Esophagus squamous epithelium (tissue), 4 donors: ENCODE data around the gene RNF208.

Experiments used
- POLR2A ChIP-seq, 4 donors: fragments of 450-650 bp; IDR thresholded peaks; one replicate each; pipeline ENCODE4 v1.6.1; 2017; ENCODE audit warnings: antibody characterized with exemption in 4 of 4, mild to moderate bottlenecking in 4 of 4, moderate library complexity in 3 of 4
- TF ChIP-seq, protein P1 (sequence below), 6 experiments: fragments of 450-650 bp in 4 of 6; fragments of 200-600 bp in 2 of 6; sonication (generic) in 2 of 6; IDR thresholded peaks; one replicate each; pipeline ENCODE4 v1.5.1; 2016 to 2019; ENCODE audit warnings: antibody characterized with exemption in 6 of 6, mild to moderate bottlenecking in 4 of 6, moderate library complexity in 4 of 6

DNA sequence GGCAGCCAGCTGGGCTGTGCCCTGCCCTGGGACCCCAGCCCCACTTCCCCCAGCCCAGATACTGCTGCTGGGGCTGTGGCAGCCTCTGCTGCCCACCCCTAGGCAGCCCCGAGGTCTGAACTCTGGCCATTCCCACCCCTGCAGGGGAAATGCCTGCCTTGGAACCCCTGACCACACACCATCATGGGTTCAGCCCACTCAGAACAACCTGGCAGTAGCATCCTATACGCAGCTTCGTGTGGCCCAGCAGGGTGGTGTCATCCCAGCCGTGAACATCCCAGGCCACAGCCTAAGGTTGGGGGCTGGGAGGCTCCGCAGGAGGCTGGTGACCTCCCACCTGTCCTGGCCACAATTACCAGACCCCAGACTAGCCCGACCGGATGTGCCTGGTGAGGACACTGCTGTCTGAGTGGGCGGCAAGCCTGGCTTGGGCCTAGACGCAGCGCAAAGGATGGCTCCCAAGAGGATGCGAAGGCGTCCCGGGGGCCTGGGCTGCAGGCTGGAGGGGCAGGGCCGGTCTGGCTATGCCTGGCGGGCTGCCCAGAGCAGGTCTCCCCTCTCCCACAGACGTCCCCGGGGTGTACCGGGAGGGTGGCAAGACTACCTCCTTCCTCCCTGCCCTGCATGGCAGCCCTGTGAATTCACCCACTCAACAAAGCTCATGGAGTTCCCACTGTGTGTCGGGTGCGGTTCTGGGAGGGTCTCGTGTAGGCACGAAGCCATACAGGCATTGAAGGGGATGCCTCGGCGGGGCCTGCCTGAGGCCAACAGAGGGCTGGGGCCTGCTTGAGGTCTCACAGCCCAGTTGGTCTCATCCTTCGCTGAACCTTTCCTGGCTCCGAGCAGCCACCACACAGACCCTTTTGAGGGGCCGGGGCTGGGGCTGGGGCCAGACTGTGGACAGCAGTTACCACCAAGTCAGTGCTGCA is 7.2 kb upstream of the RNF208 start:
- TF ChIP-seq, protein P1, sequence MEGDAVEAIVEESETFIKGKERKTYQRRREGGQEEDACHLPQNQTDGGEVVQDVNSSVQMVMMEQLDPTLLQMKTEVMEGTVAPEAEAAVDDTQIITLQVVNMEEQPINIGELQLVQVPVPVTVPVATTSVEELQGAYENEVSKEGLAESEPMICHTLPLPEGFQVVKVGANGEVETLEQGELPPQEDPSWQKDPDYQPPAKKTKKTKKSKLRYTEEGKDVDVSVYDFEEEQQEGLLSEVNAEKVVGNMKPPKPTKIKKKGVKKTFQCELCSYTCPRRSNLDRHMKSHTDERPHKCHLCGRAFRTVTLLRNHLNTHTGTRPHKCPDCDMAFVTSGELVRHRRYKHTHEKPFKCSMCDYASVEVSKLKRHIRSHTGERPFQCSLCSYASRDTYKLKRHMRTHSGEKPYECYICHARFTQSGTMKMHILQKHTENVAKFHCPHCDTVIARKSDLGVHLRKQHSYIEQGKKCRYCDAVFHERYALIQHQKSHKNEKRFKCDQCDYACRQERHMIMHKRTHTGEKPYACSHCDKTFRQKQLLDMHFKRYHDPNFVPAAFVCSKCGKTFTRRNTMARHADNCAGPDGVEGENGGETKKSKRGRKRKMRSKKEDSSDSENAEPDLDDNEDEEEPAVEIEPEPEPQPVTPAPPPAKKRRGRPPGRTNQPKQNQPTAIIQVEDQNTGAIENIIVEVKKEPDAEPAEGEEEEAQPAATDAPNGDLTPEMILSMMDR (IDR thresholded peaks at IDR 0.05): no peak
- TF ChIP-seq POLR2A (IDR thresholded peaks at IDR 0.05): no peak
